Fibroblast of skin of left quadriceps (primary cell): ENCODE results near the gene RNF212.

Experiments used
- DNase-seq, 2 experiments: peaks; one replicate each; pipeline ENCODE4 v3.0.0-alpha.2; 2013; ENCODE audit warnings: low read depth in 2 of 2

Gene RNF212

GRCh38 chr4:1115528-1116293 is 2.3 kb upstream of the RNF212 start:
- DNase-seq, result no peak

GRCh38 chr4:1112821-1113182 is 562 bp downstream of the RNF212 start:
- DNase-seq, result no peak

GRCh38 chr4:1112174-1112820 is 1.1 kb downstream of the RNF212 start:
- DNase-seq, result no peak

- DNase-seq, result no peak
Observed at GRCh38 chr4:1111259-1111809, 2.0 kb downstream of the RNF212 start.

GRCh38 chr4:1109898-1110506 is 3.4 kb downstream of the RNF212 start:
- no peak for DNase-seq

GRCh38 chr4:1109333-1109732 is 4.0 kb downstream of the RNF212 start:
- DNase-seq, result no peak

GRCh38 chr4:1105662-1106061 is 7.7 kb downstream of the RNF212 start:
- DNase-seq, result no peak

GRCh38 chr4:1105067-1105466 is 8.3 kb downstream of the RNF212 start:
- no peak for DNase-seq

GRCh38 chr4:1104647-1105046 is 8.7 kb downstream of the RNF212 start:
- DNase-seq, result no peak

- DNase-seq, result no peak
Observed at GRCh38 chr4:1099684-1100335, 13.6 kb downstream of the RNF212 start.

- DNase-seq, result no peak
Observed at GRCh38 chr4:1099270-1099669, 14.1 kb downstream of the RNF212 start.

- DNase-seq, result no peak
Observed at GRCh38 chr4:1098311-1098925, 14.9 kb downstream of the RNF212 start.

GRCh38 chr4:1097553-1097952 is 15.8 kb downstream of the RNF212 start:
- no peak for DNase-seq

- no peak for DNase-seq
Observed at GRCh38 chr4:1096841-1097240, 16.5 kb downstream of the RNF212 start.

- no peak for DNase-seq
Observed at GRCh38 chr4:1094336-1094690, 19.1 kb downstream of the RNF212 start.

- DNase-seq, result no peak
Observed at GRCh38 chr4:1093391-1094335, 19.7 kb downstream of the RNF212 start.

- DNase-seq, result no peak
Observed at GRCh38 chr4:1092983-1093361, 20.4 kb downstream of the RNF212 start.

- no peak for DNase-seq
Observed at GRCh38 chr4:1092026-1092982, 21.1 kb downstream of the RNF212 start.

GRCh38 chr4:1091561-1091995 is 21.8 kb downstream of the RNF212 start:
- DNase-seq, result no peak
